Cardiac muscle cell (in vitro differentiated cells and primary cell): ENCODE measurements around the gene KMT5B. TPM values are rescaled to one million over a fixed set of nuclear protein-coding genes. Genes with fewer than 3 reads are reported as not detected.

Experiments used
- DNase-seq, 2 donors: peaks; one replicate each; pipeline versions ENCODE4 v3.0.0 to v3.0.0-alpha.2; 2010 to 2017; ENCODE audit warnings: low read depth in 1 of 2, low spot score in 1 of 2
- H3K27ac ChIP-seq: fragments of 200-600 bp; sonication (generic); 2 replicates; pipeline ENCODE4 v1.5.1; 2016
- H3K27me3 ChIP-seq: fragments of 200-600 bp; sonication (generic); 2 replicates; pipeline ENCODE4 v1.6.0; 2016; ENCODE audit warnings: control low read depth
- H3K36me3 ChIP-seq: fragments of 200-600 bp; sonication (generic); 2 replicates; pipeline ENCODE4 v1.5.1; 2016; ENCODE audit warnings: control low read depth
- H3K4me1 ChIP-seq: fragments of 200-600 bp; sonication (generic); 2 replicates; pipeline ENCODE4 v1.8.1; 2017; ENCODE audit warnings: low read depth, mild to moderate bottlenecking, mixed run types
- H3K4me3 ChIP-seq: fragments of 200-600 bp; sonication (generic); 2 replicates; pipeline ENCODE4 v1.5.1; 2016; ENCODE audit warnings: mild to moderate bottlenecking
- H3K9me3 ChIP-seq: fragments of 200-600 bp; sonication (generic); 2 replicates; pipeline ENCODE4 v1.5.1; 2017; ENCODE audit warnings: low read depth, mild to moderate bottlenecking, control low read depth
- CTCF ChIP-seq: IDR thresholded peaks from 2 replicates; pipeline ENCODE4 v1.5.1; 2012; ENCODE audit warnings: low read depth, mild to moderate bottlenecking, low read length
- polyA plus RNA-seq: library from polyadenylated mRNA; unstranded; fragments of >200 nt; fragmentation: Nextera tagmentation; extraction: Ambion mirVana; gene quantifications from 2 replicates; pipeline ENCODE4 v1.2.1, GENCODE V29; 2016
- total RNA-seq: library from RNA; depleted of rRNA; stranded (reverse); fragments of >200 nt; gene quantifications from 2 replicates; pipeline ENCODE4 v1.2.3, GENCODE V29; 2016

KMT5B gene
- total and polyA plus RNA-seq, 2 experiments from 2014 or later: 34.1 to 36.7 TPM

GRCh38 chr11:68215524-68216170 lies 2.6 kb upstream of the KMT5B start:
- Histone ChIP-seq H3K27me3 (no peaks in the 10 kb centered on the region), H3K36me3 (no peaks in the 10 kb centered on the region), H3K27ac (no peak overlapping the region), H3K9me3 (no peaks in the 10 kb centered on the region), H3K4me1 (peaks cover 11% of the 10 kb centered on the region), H3K4me3 (no peak overlapping the region)
- DNase-seq: no peak
- no peak for TF ChIP-seq CTCF

GRCh38 chr11:68215087-68215445 lies 2.0 kb upstream of the KMT5B start:
- no peaks in the 10 kb centered on the region for H3K36me3 ChIP-seq
- no peak for DNase-seq
- no peak for TF ChIP-seq CTCF

DNA sequence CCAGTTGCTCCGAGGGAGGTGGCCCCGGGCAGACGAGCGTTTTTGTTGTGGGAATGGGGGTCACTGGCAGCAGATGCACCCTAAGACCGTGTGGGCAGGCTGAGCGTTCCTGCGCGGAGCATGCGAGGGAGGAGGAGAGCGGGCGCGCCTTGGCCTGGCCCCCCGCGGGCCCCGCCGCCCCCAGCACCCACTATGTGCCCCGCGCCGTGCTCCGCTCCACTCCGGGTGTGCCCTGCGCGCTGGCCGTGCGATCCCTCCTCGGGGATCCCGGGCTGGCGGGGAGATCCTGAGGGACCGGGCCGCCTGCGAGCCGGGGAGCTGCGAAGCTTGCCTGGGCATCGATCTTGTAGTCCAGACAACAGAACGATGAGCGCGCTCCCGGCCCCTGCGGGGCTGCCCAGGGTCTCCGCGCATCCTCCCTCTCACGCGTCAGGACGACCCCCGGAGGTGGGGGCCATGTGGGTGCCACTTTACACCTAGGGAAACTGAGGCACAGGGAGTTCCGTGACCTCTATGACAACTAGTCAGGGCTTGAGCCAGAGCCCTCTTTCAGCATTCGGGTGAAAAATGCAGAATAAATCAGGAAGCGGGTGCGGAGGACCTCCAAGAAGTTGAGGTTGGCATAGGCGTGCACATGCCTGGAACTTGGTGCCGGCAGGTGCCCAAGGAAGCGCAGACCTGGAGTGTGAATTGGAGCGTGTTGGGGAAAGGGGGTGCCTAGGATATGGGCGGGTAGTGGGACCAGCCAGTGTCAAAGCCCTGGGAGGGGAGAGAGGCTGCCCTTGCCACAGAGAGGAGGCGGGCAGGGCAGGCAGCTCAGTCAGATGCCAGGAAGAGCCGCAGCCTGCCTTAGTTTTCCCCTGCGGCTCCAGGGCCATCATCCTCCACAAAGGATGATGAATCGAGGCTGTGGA lies 1.3 kb upstream of the KMT5B start:
- H3K9me3 ChIP-seq: no peaks in the 10 kb centered on the region
- DNase-seq: peak in 1 of 2 donors; percentile 25
- H3K4me3 ChIP-seq: peak overlapping the region; percentile 94
- TF ChIP-seq CTCF: no peak
- H3K4me1 ChIP-seq: peaks cover 11% of the 10 kb centered on the region
- no peaks in the 10 kb centered on the region for H3K36me3 ChIP-seq
- no peaks in the 10 kb centered on the region for H3K27me3 ChIP-seq
- H3K27ac ChIP-seq: peak overlapping the region; percentile 100

More at GRCh38 chr11:68215087-68215445, 2.0 kb upstream of the KMT5B start:
- Histone ChIP-seq H3K27ac (no peak overlapping the region), H3K4me1 (peaks cover 11% of the 10 kb centered on the region), H3K9me3 (no peaks in the 10 kb centered on the region), H3K27me3 (no peaks in the 10 kb centered on the region), H3K4me3 (no peak overlapping the region)

- no peaks in the 10 kb centered on the region for H3K9me3 ChIP-seq
These were observed 568 bp upstream of the KMT5B start for GRCh38 chr11:68213555-68214172.

More at GRCh38 chr11:68213555-68214172, 568 bp upstream of the KMT5B start:
- TF ChIP-seq CTCF: no peak
- peak; percentile 95 to 99 for DNase-seq
- Histone ChIP-seq H3K27ac (peak overlapping the region; percentile 100), H3K36me3 (no peaks in the 10 kb centered on the region), H3K27me3 (no peaks in the 10 kb centered on the region), H3K4me3 (peak overlapping the region; percentile 94), H3K4me1 (peaks cover 11% of the 10 kb centered on the region)
